Activated T-helper 1 cell treated with anti-CD3 and anti-CD28 coated beads, Interleukin-12 subunit alpha, Interleukin-12 subunit beta, Interleukin-2, Interleukin-4 antibody, amounts not matched to agents 30 ng/mL and 10 ng/mL and 1 ng/mL, durations not matched to agents 14 hours and 24 hours and 36 hours (primary cell): ENCODE data around the gene NUP107. TPM values are rescaled to one million over a fixed set of nuclear protein-coding genes. Genes with fewer than 3 reads are reported as not detected.

ENCODE experiments used
- total RNA-seq: library from RNA; stranded (reverse); gene quantifications from 2 replicates; pipeline ENCODE4 v1.2.3, GENCODE V29; 2022

Gene NUP107
- total RNA-seq, 1 donor from 2014 or later = 123 TPM

Other genes starting within 250 kb of the NUP107 start
- gene RAP1B, start 76.1 kb upstream of the NUP107 start, total RNA-seq = 244 and 263 TPM in 2 replicates
- gene SLC35E3, start 59.2 kb downstream of the NUP107 start, total RNA-seq = 5.9 and 6.3 TPM in 2 replicates
- 279 and 303 TPM in 2 replicates for gene MDM2, start 121.2 kb downstream of the NUP107 start, total RNA-seq
- gene CPM, start 246.2 kb downstream of the NUP107 start, total RNA-seq = 55.0 and 61.5 TPM in 2 replicates